T-cell (primary cell): ENCODE measurements around the gene OR13C9. TPM values are rescaled to one million over a fixed set of nuclear protein-coding genes. Genes with fewer than 3 reads are reported as not detected.
"Not testable (repeated sequence)": the region's sequence is repeated elsewhere in the genome, so short reads cannot be mapped to it uniquely, and the experiment has no call there.

Source experiments
- ATAC-seq, 4 experiments: fragments of 200-7000 bp in 3 of 4; fragments of 150-1000 bp in 1 of 4; cut with Tn5 transposase; replicated peaks in 1 of 4; 1 replicate in 3 of 4; 2 replicates in 1 of 4; pipeline ENCODE4 v1.10.0; 2021; ENCODE audit warnings: moderate library complexity in 3 of 4, mild to moderate bottlenecking in 2 of 4, moderate number of reproducible peaks in 1 of 4
- CTCF ChIA-PET, 2 donors: fragments of 300-600 bp; sonication (Branson Sonifier 250); formaldehyde crosslinking; loops; one replicate each; lab custom pipeline; 2022; ENCODE audit warnings: antibody characterized with exemption in 2 of 2; lab: Charles Lee
- POLR2A ChIA-PET, 2 donors: fragments of 300-600 bp; sonication (Branson Sonifier 250); formaldehyde crosslinking; loops; one replicate each; lab custom pipeline; 2022; ENCODE audit warnings: antibody characterized with exemption in 2 of 2; lab: Charles Lee
- DNase-seq, 35 experiments: peaks; one replicate each; pipeline versions ENCODE4 v3.0.0 to v3.0.0-alpha.2; 2013 to 2023
- H3K27ac ChIP-seq: one replicate; pipeline ENCODE4 v1.5.1; 2013; ENCODE audit warnings: low read length
- H3K27me3 ChIP-seq, 2 experiments: replicated peaks in 1 of 2; 1 replicate in 1 of 2; 2 replicates in 1 of 2; pipeline versions ENCODE4 v1.6.1 to v1.7.0; 2013; ENCODE audit warnings: low read length in 1 of 2, mixed read lengths in 1 of 2; ENCODE audit not compliant: control insufficient read depth in 2 of 2, insufficient read depth in 2 of 2; ENCODE audit errors: extremely low read depth in 1 of 2
- H3K36me3 ChIP-seq, 2 donors: 1 replicate in 1 of 2; 2 replicates in 1 of 2; pipeline versions ENCODE4 v1.6.1 to v1.7.0; 2013; ENCODE audit warnings: low read length in 1 of 2; ENCODE audit not compliant: control insufficient read depth in 2 of 2, insufficient read depth in 1 of 2; ENCODE audit errors: extremely low read depth in 1 of 2
- H3K4me1 ChIP-seq, 2 experiments: 1 replicate in 1 of 2; 2 replicates in 1 of 2; pipeline versions ENCODE4 v1.6.1 to v1.7.0; 2013; ENCODE audit warnings: low read length in 2 of 2, mixed read lengths in 1 of 2; ENCODE audit not compliant: insufficient read depth in 2 of 2, control insufficient read depth in 1 of 2; ENCODE audit errors: extremely low read depth in 1 of 2
- H3K4me3 ChIP-seq, 2 donors: 1 replicate in 1 of 2; 2 replicates in 1 of 2; pipeline versions ENCODE4 v1.5.1 to v1.7.0; 2013; ENCODE audit warnings: mild to moderate bottlenecking in 2 of 2, low read length in 1 of 2, moderate library complexity in 1 of 2; ENCODE audit not compliant: control insufficient read depth in 1 of 2; ENCODE audit errors: extremely low read depth in 1 of 2
- H3K9me3 ChIP-seq: 2 replicates; pipeline ENCODE4 v1.7.0; 2013
- H3K27ac Mint-ChIP-seq, 2 donors: one replicate each; pipeline ENCODE4 v1.8.0; 2020 to 2021; ENCODE audit warnings: mild to moderate bottlenecking in 2 of 2, mixed read lengths in 2 of 2
- H3K27me3 Mint-ChIP-seq, 2 donors: one replicate each; pipeline ENCODE4 v1.8.0; 2021 to 2022; ENCODE audit warnings: mixed read lengths in 2 of 2
- H3K36me3 Mint-ChIP-seq: one replicate; pipeline ENCODE4 v1.8.0; 2021; ENCODE audit warnings: mixed read lengths
- H3K4me1 Mint-ChIP-seq, 3 donors: one replicate each; pipeline ENCODE4 v1.8.0; 2020 to 2022; ENCODE audit warnings: mixed read lengths in 3 of 3, mild to moderate bottlenecking in 1 of 3
- H3K4me3 Mint-ChIP-seq, 3 donors: one replicate each; pipeline ENCODE4 v1.8.0; 2020 to 2022; ENCODE audit warnings: mild to moderate bottlenecking in 3 of 3, mixed read lengths in 3 of 3, moderate library complexity in 3 of 3
- H3K9me3 Mint-ChIP-seq, 3 donors: one replicate each; pipeline ENCODE4 v1.8.0; 2020 to 2022; ENCODE audit warnings: mixed read lengths in 3 of 3
- whole genome bisulfite sequencing: methylation state at CpG from one replicate; pipeline ENCODE4 v1.1.5; 2013; ENCODE audit warnings: missing lambda C conversion rate; ENCODE audit not compliant: insufficient coverage; 5-methylcytosine and 5-hydroxymethylcytosine counted together
- total RNA-seq, 35 experiments: library from RNA in 6 of 35; stranded (reverse) in 6 of 35; fragments of 120-200 nt in 1 of 35; gene quantifications; one replicate each; pipeline versions ENCODE4 v1.2.1 to v1.2.4 and lab custom pipeline; 2013 to 2026

OR13C9 gene
- total RNA-seq, 5 donors from 2014 or later (not counting 1 experiment from before 2014, with no cell fraction given), result not detected

GRCh38 chr9:104611213-104611612 lies 6.8 kb downstream of the OR13C9 start:
- Histone ChIP-seq H3K9me3 (no peaks in the 10 kb centered on the region), H3K4me3 (no peak overlapping the region), H3K27me3 (peaks cover 0 to 3% of the 10 kb centered on the region in 2 experiments), H3K36me3 (no peaks in the 10 kb centered on the region), H3K27ac (no peak overlapping the region), H3K4me1 (no peaks in the 10 kb centered on the region)
- Mint-ChIP-seq H3K27ac (no peak overlapping the region), H3K4me1 (no peaks in the 10 kb centered on the region), H3K9me3 (no peaks in the 10 kb centered on the region), H3K4me3 (no peak overlapping the region), H3K36me3 (no peaks in the 10 kb centered on the region), H3K27me3 (no peaks in the 10 kb centered on the region)
- ChIA-PET CTCF (no interaction called here), POLR2A (no interaction called here)
- no peak for DNase-seq
- ATAC-seq, result no peak
- no CpG with 5 or more reads among the region's 2 CpGs for WGBS

- H3K27me3 ChIP-seq, result peaks cover 0 to 3% of the 10 kb centered on the region in 2 experiments
- H3K27ac ChIP-seq, result no peak overlapping the region
- ChIA-PET POLR2A (no interaction called here), CTCF (no interaction called here)
- H3K9me3 Mint-ChIP-seq, result no peaks in the 10 kb centered on the region
- no peaks in the 10 kb centered on the region for H3K4me1 Mint-ChIP-seq
- no peaks in the 10 kb centered on the region for H3K36me3 ChIP-seq
- no peaks in the 10 kb centered on the region for H3K4me1 ChIP-seq
- no peak overlapping the region for H3K4me3 ChIP-seq
- no peak overlapping the region for H3K27ac Mint-ChIP-seq
- ATAC-seq (no peak), DNase-seq (no peak)
- no peaks in the 10 kb centered on the region for H3K9me3 ChIP-seq
- H3K27me3 Mint-ChIP-seq, result peaks cover 0 to 3% of the 10 kb centered on the region in 2 donors
- no CpG with 5 or more reads among the region's 1 CpG for WGBS
- no peaks in the 10 kb centered on the region for H3K36me3 Mint-ChIP-seq
- H3K4me3 Mint-ChIP-seq, result no peak overlapping the region
These were observed 9.7 kb downstream of the OR13C9 start for GRCh38 chr9:104608336-104608735.

GRCh38 chr9:104606152-104606551 lies 11.9 kb downstream of the OR13C9 start:
- no peak overlapping the region for H3K4me3 ChIP-seq
- no peak for ATAC-seq
- peaks cover 0 to 3% of the 10 kb centered on the region in 2 experiments for H3K27me3 ChIP-seq
- peaks cover 0 to 3% of the 10 kb centered on the region in 2 donors for H3K27me3 Mint-ChIP-seq
- H3K9me3 Mint-ChIP-seq, result no peaks in the 10 kb centered on the region
- no CpG with 5 or more reads among the region's 2 CpGs for WGBS
- H3K4me1 ChIP-seq, result no peaks in the 10 kb centered on the region
- no peak for DNase-seq
- no peaks in the 10 kb centered on the region for H3K36me3 Mint-ChIP-seq
- ChIA-PET POLR2A (no interaction called here), CTCF (no interaction called here)
- no peaks in the 10 kb centered on the region for H3K4me1 Mint-ChIP-seq
- no peaks in the 10 kb centered on the region for H3K36me3 ChIP-seq
- no peaks in the 10 kb centered on the region for H3K9me3 ChIP-seq
- H3K27ac Mint-ChIP-seq, result no peak overlapping the region
- H3K27ac ChIP-seq, result no peak overlapping the region
- no peak overlapping the region for H3K4me3 Mint-ChIP-seq

GRCh38 chr9:104605527-104605926 lies 12.5 kb downstream of the OR13C9 start, which contains the start of gene OR13C2:
Gene OR13C2, minus strand, starts transcription at chr9:104605627. Its CDS starts 0 bp downstream, at chr9:104605627.
- H3K36me3 Mint-ChIP-seq, H3K27me3 Mint-ChIP-seq, CTCF ChIA-PET, H3K27ac ChIP-seq, POLR2A ChIA-PET, H3K4me1 ChIP-seq, DNase-seq, H3K4me3 Mint-ChIP-seq, H3K9me3 ChIP-seq, H3K9me3 Mint-ChIP-seq, H3K4me1 Mint-ChIP-seq, H3K36me3 ChIP-seq, H3K4me3 ChIP-seq, H3K27ac Mint-ChIP-seq, H3K27me3 ChIP-seq, ATAC-seq: not testable (repeated sequence)
- no CpG with 5 or more reads among the region's 1 CpG for WGBS

- DNase-seq, result no peak
- no peaks in the 10 kb centered on the region for H3K36me3 Mint-ChIP-seq
- no peak overlapping the region for H3K27ac Mint-ChIP-seq
- H3K27me3 Mint-ChIP-seq, result peaks cover 0 to 3% of the 10 kb centered on the region in 2 donors
- Histone ChIP-seq H3K36me3 (no peaks in the 10 kb centered on the region), H3K27ac (no peak overlapping the region), H3K9me3 (no peaks in the 10 kb centered on the region), H3K4me1 (no peaks in the 10 kb centered on the region), H3K4me3 (no peak overlapping the region), H3K27me3 (peaks cover 0 to 3% of the 10 kb centered on the region in 2 experiments)
- WGBS, result 56% methylated on average over 2 of the region's 3 CpGs
- H3K4me1 Mint-ChIP-seq, result no peaks in the 10 kb centered on the region
- no peak overlapping the region for H3K4me3 Mint-ChIP-seq
- POLR2A ChIA-PET, result no interaction called here
- ATAC-seq, result no peak
- no peaks in the 10 kb centered on the region for H3K9me3 Mint-ChIP-seq
- CTCF ChIA-PET, result no interaction called here
These were observed 13.2 kb downstream of the OR13C9 start for GRCh38 chr9:104604801-104605200.

GRCh38 chr9:104599313-104599712 lies 18.7 kb downstream of the OR13C9 start, which contains the start of gene OR13C5:
Gene OR13C5, minus strand, starts transcription at chr9:104599413. Its CDS starts 0 bp downstream, at chr9:104599413.
- H3K27me3 Mint-ChIP-seq, H3K9me3 ChIP-seq, DNase-seq, CTCF ChIA-PET, H3K36me3 ChIP-seq, H3K27me3 ChIP-seq, H3K36me3 Mint-ChIP-seq, H3K4me1 ChIP-seq, H3K4me3 ChIP-seq, H3K27ac ChIP-seq, H3K4me1 Mint-ChIP-seq, H3K4me3 Mint-ChIP-seq, H3K9me3 Mint-ChIP-seq, POLR2A ChIA-PET, H3K27ac Mint-ChIP-seq, ATAC-seq: not testable (repeated sequence)

- H3K36me3 Mint-ChIP-seq, H3K4me3 ChIP-seq, H3K36me3 ChIP-seq, POLR2A ChIA-PET, H3K27me3 ChIP-seq, H3K9me3 Mint-ChIP-seq, H3K27me3 Mint-ChIP-seq, DNase-seq, H3K27ac Mint-ChIP-seq, ATAC-seq, H3K4me3 Mint-ChIP-seq, H3K4me1 ChIP-seq, CTCF ChIA-PET, H3K4me1 Mint-ChIP-seq, H3K9me3 ChIP-seq, H3K27ac ChIP-seq: not testable (repeated sequence)
- no CpG with 5 or more reads among the region's 3 CpGs for WGBS
These were observed 19.3 kb downstream of the OR13C9 start for GRCh38 chr9:104598749-104599148.
